Adrenal gland (tissue), 12 donors: ENCODE results near the gene SCAPER. TPM values are rescaled to one million over a fixed set of nuclear protein-coding genes. Genes with fewer than 3 reads are reported as not detected.

Experiments used
- DNase-seq, 7 donors: peaks; one replicate each; pipeline ENCODE4 v3.0.0-alpha.2; 2019 to 2020
- H3K27ac ChIP-seq, 5 donors: fragments of 200-600 bp; sonication (generic) in 4 of 5; 1 replicate in 3 of 5; 2 replicates in 2 of 5; pipeline versions ENCODE4 v1.5.1 to v1.8.0; 2016 to 2020; ENCODE audit warnings: mild to moderate bottlenecking in 1 of 5
- H3K27me3 ChIP-seq: fragments of 200-600 bp; 2 replicates; pipeline ENCODE4 v1.8.0; 2021
- H3K36me3 ChIP-seq, 2 donors: fragments of 200-600 bp; replicated peaks in 1 of 2; 1 replicate in 1 of 2; 2 replicates in 1 of 2; pipeline versions ENCODE4 v1.5.1 to v1.8.0; 2018 to 2022
- H3K4me1 ChIP-seq, 2 donors: fragments of 200-600 bp; replicated peaks in 1 of 2; 1 replicate in 1 of 2; 2 replicates in 1 of 2; pipeline versions ENCODE4 v1.5.1 to v1.8.0; 2018 to 2021
- H3K4me3 ChIP-seq, 4 donors: fragments of 200-600 bp; sonication (generic) in 3 of 4; one replicate each; pipeline ENCODE4 v1.5.1; 2016 to 2018
- H3K9me3 ChIP-seq, 3 donors: fragments of 200-600 bp; sonication (generic) in 1 of 3; replicated peaks in 1 of 3; 1 replicate in 2 of 3; 2 replicates in 1 of 3; pipeline versions ENCODE4 v1.5.1 to v1.8.0; 2016 to 2021
- POLR2A ChIP-seq, 2 donors: fragments of 450-650 bp; IDR thresholded peaks; one replicate each; pipeline ENCODE4 v1.6.1; 2017; ENCODE audit warnings: antibody characterized with exemption in 2 of 2, mild to moderate bottlenecking in 2 of 2, moderate library complexity in 1 of 2
- WGBS, 4 donors: extraction: QIAGEN DNeasy Blood & Tissue Kit in 2 of 4; methylation state at CpG; one replicate each; pipeline versions ENCODE4 v1.1.5 to v1.1.7; 2013 to 2017; 5-methylcytosine and 5-hydroxymethylcytosine counted together
- intact Hi-C, 2 donors: fragments of 100-400 bp; cut with DNase I; formaldehyde crosslinking; loops; one replicate each; pipeline versions ENCODE4 v1.14.1 to v1.15.0; 2022 to 2023
- polyA plus RNA-seq, 3 donors: library from polyadenylated mRNA; stranded (reverse); fragments of 200-250 nt in 2 of 3; fragments of 350-450 nt in 1 of 3; fragmentation: Illumina TruSeq in 1 of 3; extraction: RNeasy Lipid Tissue Mini Kit (QIAGEN cat#74804) in 1 of 3; gene quantifications; one replicate each; pipeline ENCODE4 v1.2.3, GENCODE V29; 2013 to 2014
- total RNA-seq, 9 donors: library from RNA; depleted of rRNA in 4 of 9; stranded (reverse); fragments of >200 nt in 4 of 9; fragments of 120-200 nt in 1 of 9; fragmentation: NEBNext Ultra II Directional in 1 of 9; extraction: Animal tissue kit (Norgen Biotek cat#: 25700) in 1 of 9; gene quantifications; one replicate each; pipeline versions ENCODE4 v1.1.0 to v1.2.4, GENCODE V29; 2013 to 2023
- TF ChIP-seq, protein P1 (sequence below), 6 experiments: fragments of 450-650 bp in 4 of 6; fragments of 200-600 bp in 2 of 6; sonication (generic) in 1 of 6; IDR thresholded peaks; 1 replicate in 5 of 6; 2 replicates in 1 of 6; pipeline versions ENCODE4 v1.5.1 to v1.8.0; 2016 to 2021; ENCODE audit warnings: antibody characterized with exemption in 6 of 6, mild to moderate bottlenecking in 2 of 6, moderate library complexity in 1 of 6
- donor health status: healthy with polysubstance abuse.
- donor health status: Bipolar disorder and iron deficiency.
- donor health status: DM: yes; HTN: yes; CAD: no.
- donor health status: DM: no; HTN: no; CAD: no.
- donor health status: DM: no; HTN: no; CAD: no.
- donor health status: DM: yes; HTN: yes; CAD: no.

The SCAPER gene
- total and polyA plus RNA-seq, 12 donors, result 3.9 to 95.3 (median 24.1) TPM

DNA sequence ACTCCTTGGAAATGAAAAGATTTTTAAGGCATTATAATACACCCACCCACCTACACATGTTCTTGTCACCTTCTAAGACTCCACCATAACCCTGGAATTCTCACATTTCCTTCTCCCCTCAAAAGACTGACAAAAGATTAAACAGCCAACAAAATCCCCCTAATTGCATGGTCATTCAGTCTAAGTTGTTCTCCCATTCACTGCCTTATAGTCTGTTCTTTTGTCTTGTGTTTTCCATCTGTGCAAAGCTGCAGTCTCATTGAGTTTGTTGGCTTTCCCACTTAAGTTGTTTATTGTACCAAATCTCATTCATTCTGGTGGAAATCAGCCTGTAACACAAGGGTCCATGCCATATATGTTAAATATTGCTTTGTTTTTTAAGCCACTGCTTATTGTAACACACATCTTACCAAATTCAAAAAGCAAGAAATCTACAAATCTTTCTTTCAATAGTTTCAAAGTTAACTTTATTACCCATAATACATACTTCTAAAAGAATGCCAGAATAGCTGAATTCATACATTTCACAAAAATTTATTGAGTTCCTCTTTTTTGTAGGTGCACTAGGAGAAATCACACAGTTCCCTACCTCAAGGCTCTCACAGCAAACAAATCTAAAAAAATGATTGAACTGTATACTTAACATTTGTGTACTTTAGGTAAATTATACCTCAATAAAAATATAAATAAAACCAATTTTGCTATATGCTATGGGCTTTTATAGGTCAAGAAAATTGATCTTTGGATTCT, 24.0 kb upstream of the SCAPER start:
- peaks cover 0 to 16% of the 10 kb centered on the region in 2 donors for H3K4me1 ChIP-seq
- H3K27me3 ChIP-seq, result no peaks in the 10 kb centered on the region
- no peaks in the 10 kb centered on the region for H3K9me3 ChIP-seq
- H3K27ac ChIP-seq, result no peak overlapping the region
- H3K36me3 ChIP-seq, result peaks cover 0 to 3% of the 10 kb centered on the region in 2 donors
- TF ChIP-seq, protein P1, sequence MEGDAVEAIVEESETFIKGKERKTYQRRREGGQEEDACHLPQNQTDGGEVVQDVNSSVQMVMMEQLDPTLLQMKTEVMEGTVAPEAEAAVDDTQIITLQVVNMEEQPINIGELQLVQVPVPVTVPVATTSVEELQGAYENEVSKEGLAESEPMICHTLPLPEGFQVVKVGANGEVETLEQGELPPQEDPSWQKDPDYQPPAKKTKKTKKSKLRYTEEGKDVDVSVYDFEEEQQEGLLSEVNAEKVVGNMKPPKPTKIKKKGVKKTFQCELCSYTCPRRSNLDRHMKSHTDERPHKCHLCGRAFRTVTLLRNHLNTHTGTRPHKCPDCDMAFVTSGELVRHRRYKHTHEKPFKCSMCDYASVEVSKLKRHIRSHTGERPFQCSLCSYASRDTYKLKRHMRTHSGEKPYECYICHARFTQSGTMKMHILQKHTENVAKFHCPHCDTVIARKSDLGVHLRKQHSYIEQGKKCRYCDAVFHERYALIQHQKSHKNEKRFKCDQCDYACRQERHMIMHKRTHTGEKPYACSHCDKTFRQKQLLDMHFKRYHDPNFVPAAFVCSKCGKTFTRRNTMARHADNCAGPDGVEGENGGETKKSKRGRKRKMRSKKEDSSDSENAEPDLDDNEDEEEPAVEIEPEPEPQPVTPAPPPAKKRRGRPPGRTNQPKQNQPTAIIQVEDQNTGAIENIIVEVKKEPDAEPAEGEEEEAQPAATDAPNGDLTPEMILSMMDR (IDR thresholded peaks at IDR 0.05), result no peak
- no peak for TF ChIP-seq POLR2A (IDR thresholded peaks at IDR 0.05)
- H3K4me3 ChIP-seq, result no peak overlapping the region
- intact Hi-C loops, result no loop called here
- DNase-seq, result no peak

DNA sequence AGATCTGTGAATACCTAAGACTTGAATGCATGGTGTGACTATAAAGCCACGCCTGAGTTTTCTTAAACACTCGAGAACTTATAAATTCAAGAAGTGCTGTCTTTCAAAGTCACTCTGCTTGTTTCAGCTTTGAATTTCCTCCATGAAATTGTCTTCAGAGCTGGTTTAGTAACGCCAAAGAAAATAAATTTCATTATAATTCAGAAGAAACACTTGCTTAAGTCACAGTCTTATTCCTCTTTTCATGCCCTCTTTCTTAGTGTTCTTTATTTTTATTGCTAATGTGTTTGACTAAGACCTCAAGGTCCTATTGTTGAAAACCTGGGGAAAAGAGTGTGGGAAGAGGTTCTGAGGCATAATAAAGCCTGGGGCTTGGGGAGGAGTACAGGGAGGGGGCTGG, 23.1 kb upstream of the SCAPER start:
- 69 to 83% (median 77%) methylated on average over 3 of the region's 3 CpGs for WGBS, 4 donors
- TF ChIP-seq POLR2A (IDR thresholded peaks at IDR 0.05), result no peak
- TF ChIP-seq, protein P1 (IDR thresholded peaks at IDR 0.05), result no peak
- H3K27ac ChIP-seq, result no peak overlapping the region

DNA sequence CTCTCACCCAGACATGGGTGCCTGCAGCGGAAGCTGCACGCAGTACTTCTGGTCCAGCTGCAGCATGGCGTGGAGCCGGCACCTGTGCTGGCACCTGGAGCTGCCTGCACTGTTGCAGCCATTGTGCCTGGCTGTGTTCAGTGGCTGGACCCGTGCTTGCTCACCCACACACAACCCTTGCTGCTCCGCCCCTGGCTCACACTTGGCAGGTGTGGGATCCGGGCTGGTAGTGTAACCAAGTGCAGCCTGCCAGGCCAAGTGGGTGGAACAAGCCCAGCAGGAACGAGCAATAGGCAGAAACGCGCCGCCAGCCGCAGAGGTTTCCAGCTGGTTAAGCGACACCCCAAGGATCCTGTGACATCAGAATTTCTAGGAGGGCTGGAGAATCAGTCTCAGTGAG, 11.2 kb upstream of the SCAPER start:
- 91 to 100% (median 92%) methylated on average over 6 to 13 of the region's 13 CpGs; no CpG with 5 or more reads in 1 of the 4 donors for WGBS, 4 donors
- Histone ChIP-seq H3K36me3 (no peaks in the 10 kb centered on the region), H3K9me3 (no peaks in the 10 kb centered on the region), H3K4me1 (no peaks in the 10 kb centered on the region), H3K27me3 (no peaks in the 10 kb centered on the region), H3K27ac (no peak overlapping the region), H3K4me3 (no peak overlapping the region)
- DNase-seq, result no peak
- intact Hi-C loops, result no loop called here
- no peak for TF ChIP-seq POLR2A (IDR thresholded peaks at IDR 0.05)
- TF ChIP-seq, protein P1 (IDR thresholded peaks at IDR 0.05), result no peak

More for the DNA sequence above, 23.1 kb upstream of the SCAPER start:
- Histone ChIP-seq H3K27me3 (no peaks in the 10 kb centered on the region), H3K4me1 (peaks cover 0 to 16% of the 10 kb centered on the region in 2 donors), H3K9me3 (no peaks in the 10 kb centered on the region), H3K36me3 (no peaks in the 10 kb centered on the region), H3K4me3 (no peak overlapping the region)
- intact Hi-C loops, result no loop called here
- DNase-seq, result no peak

DNA sequence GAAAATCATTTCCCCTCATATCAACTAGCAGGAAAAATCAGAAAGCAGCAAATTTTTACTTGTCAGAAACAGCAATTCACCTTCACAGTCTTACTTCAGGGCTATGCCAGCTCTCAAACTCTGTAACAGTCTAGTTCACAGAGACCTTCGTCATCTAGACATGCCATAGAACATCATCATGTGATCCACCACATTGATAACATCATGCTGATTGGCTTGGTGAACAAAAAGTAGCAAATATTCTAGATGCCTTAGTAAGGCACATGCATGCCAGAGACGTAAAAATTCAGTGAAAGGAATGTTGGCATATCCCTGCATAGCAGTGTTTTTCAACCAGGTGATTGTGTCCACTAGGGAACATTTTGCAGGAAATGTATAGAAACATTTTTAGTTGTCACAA, 8.6 kb upstream of the SCAPER start:
- intact Hi-C loops, result no loop called here
- Histone ChIP-seq H3K27ac (no peak overlapping the region), H3K27me3 (no peaks in the 10 kb centered on the region), H3K4me1 (no peaks in the 10 kb centered on the region), H3K36me3 (no peaks in the 10 kb centered on the region), H3K4me3 (no peak overlapping the region), H3K9me3 (no peaks in the 10 kb centered on the region)
- DNase-seq, result no peak
- WGBS, 4 donors, result 70 to 80% (median 75%) methylated on average over 2 of the region's 2 CpGs
- TF ChIP-seq, protein P1 (IDR thresholded peaks at IDR 0.05), result no peak
- no peak for TF ChIP-seq POLR2A (IDR thresholded peaks at IDR 0.05)
